ENCODE data around the gene OSCAR. TPM values are rescaled to one million over a fixed set of nuclear protein-coding genes. Genes with fewer than 3 reads are reported as not detected.

Gene OSCAR
- total and polyA plus RNA-seq, 10 of the 15 experiments (the other 5 are each of a cell fraction or from before 2014, with no cell fraction given) = 0.08 to 0.27 (median 0.10) TPM; not detected in 7

DNA sequence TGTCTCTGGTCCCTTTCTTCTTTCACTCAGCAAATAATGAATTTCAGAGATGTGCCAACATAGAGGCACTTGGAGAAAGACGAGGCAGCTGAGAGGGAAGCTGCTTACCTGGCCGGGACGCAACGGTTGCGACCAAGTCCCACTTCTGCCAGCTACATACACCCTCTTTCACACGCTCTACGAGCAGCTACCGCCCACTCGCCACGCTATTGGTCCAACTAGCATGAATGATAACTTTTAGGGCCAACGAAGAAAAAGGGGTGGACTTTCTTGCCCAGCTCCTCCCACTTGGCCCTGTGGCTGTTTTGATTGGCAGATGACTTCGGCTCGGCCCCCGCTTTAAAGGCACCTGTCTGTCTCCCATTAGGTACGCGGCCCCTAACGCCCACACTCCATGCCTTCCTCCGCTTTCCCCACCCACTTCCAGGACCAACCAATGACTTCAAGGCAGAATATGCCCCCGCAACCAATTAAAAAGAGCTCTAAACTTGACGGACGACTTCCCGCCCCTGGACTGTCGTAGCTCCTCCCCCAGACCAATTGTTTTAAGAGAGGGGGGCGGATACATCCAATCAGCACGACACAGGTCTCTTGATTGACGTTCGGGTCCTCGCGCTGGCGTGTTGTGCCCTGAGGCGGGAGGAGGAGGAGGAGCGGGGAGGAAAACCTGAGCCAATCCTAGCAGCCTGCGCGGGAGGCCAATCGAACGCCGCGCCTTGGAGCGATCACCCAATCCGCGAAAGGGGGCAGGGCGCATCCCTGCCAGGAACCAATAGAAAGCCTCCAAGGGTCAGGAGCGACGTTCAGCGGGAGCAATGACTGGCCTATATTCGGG is 36.5 kb upstream of the OSCAR start (continued):
- TF ChIP-seq USF2 (IDR thresholded peaks at IDR 0.05; ENCODE audit: borderline replicate concordance, low read depth, low read length) (no peak), TAF1 (IDR thresholded peaks at IDR 0.05; ENCODE audit: borderline replicate concordance, low read depth, low read length) (peak; percentile 65), CHD1 (IDR thresholded peaks at IDR 0.05; ENCODE audit: low read depth, low read length) (no peak), ZNF592 (IDR thresholded peaks at IDR 0.05) (no peak), NR2C2 (IDR thresholded peaks at IDR 0.05; ENCODE audit: borderline replicate concordance, control insufficient read depth, insufficient read length, low read depth) (no peak), STAT1 (conservative IDR thresholded peaks at IDR 0.05) (no peak), RFX5 (IDR thresholded peaks at IDR 0.05; ENCODE audit: low read depth, low read length) (peak; percentile 67; the same call in 1 of the 2 replicates), HCFC1 (IDR thresholded peaks at IDR 0.05; ENCODE audit: low read length) (no peak), ZNF207 (IDR thresholded peaks at IDR 0.05; ENCODE audit: borderline replicate concordance) (0 out of 2 replicates have a peak, but pooled peaks have one; percentile 42), MTA3 (IDR thresholded peaks at IDR 0.05; ENCODE audit: borderline replicate concordance, low read length) (no peak), CUX1 (IDR thresholded peaks at IDR 0.05; ENCODE audit: insufficient replicate concordance, low read depth, low read length) (no peak), GABPA (IDR thresholded peaks at IDR 0.05; ENCODE audit: low read depth) (no peak), E2F4 (IDR thresholded peaks at IDR 0.05; ENCODE audit: low read depth, low read length) (peak; percentile 81), TARDBP (IDR thresholded peaks at IDR 0.05; ENCODE audit: borderline replicate concordance) (no peak), MYC (IDR thresholded peaks at IDR 0.05; ENCODE audit: insufficient read depth, insufficient read length, insufficient replicate concordance, low read length, severe bottlenecking) (no peak), ATF7 (IDR thresholded peaks at IDR 0.05; ENCODE audit: low read depth) (peak; percentile 70), ZNF24 (IDR thresholded peaks at IDR 0.05) (no peak), TBL1XR1 (IDR thresholded peaks at IDR 0.05; ENCODE audit: low read depth, low read length) (no peak), SREBF2 (IDR thresholded peaks at IDR 0.05; ENCODE audit: low read length) (no peak)
